ENCODE measurements around the gene VGLL3.
"Not testable (repeated sequence)": the region's sequence is repeated elsewhere in the genome, so short reads cannot be mapped to it uniquely, and the experiment has no call there.

VGLL3 gene, protein sequence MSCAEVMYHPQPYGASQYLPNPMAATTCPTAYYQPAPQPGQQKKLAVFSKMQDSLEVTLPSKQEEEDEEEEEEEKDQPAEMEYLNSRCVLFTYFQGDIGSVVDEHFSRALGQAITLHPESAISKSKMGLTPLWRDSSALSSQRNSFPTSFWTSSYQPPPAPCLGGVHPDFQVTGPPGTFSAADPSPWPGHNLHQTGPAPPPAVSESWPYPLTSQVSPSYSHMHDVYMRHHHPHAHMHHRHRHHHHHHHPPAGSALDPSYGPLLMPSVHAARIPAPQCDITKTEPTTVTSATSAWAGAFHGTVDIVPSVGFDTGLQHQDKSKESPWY

DNA sequence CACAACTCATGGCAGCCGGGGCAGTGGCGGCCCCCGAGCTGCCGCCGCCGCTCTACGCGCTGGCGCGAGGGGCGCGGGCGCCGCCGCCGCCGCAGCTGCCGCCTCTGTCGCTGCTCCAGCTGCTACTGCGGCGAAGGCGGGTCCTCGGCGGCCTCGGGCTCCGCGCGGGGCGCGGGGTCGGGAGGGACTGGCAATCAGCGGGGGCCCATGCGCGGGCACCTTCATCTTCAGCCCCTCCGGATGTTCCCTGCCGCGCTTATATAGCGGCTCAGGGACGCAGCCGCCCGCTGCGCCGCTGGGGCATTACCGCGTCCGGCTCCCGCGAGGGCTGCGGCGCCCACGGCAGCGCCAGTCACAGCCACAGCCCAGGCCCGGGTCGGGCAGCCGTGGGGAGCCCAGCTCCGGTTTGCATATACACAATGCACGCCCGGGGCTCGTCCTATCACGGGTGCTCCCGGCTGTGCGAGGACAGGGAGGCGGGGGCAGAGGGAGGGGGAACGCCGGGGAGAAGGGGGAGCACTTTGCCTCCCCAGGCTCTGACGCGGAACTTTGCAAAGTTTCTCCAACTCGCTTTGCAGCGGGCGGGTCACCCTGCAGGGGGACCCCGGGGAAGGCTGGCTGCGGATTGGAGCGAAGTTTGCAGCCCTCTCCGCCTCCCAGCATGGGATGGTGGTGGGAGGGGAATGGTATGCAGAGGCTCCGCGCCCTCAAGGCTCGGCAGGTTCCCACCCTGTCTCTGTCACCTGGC, at the start of gene VGLL3:
TSS of gene VGLL3 (minus strand) at position 416 of the 748 bp plus-strand sequence. CDS start at position 10, 406 bp downstream.
- DNase-seq, result no peak

GRCh38 chr3:87037652-87038051, 46.7 kb upstream of the VGLL3 start:
- no peak for DNase-seq

- no peak for DNase-seq
Observed at GRCh38 chr3:87036671-87037070, 45.7 kb upstream of the VGLL3 start.

GRCh38 chr3:87035339-87035738, 44.4 kb upstream of the VGLL3 start:
- no peak for DNase-seq

DNA sequence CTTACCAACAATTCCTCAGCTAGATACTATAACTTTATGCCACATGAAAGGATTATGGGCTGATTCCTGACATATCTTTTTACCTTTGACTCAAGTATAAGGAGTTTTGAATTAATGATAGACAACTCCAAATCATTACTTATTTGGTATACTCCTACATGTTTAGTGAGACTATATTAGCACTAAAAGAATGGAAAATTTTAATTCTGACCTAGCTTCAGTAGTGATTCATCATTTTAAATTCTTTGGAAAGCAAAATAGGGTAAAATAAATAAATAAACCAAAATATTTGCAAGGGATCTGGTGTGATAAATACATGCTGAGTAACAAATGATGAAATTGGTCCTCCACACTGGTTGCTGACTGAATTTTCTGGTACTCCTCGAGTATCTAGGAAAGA, 42.3 kb upstream of the VGLL3 start:
- DNase-seq, result no peak

DNA sequence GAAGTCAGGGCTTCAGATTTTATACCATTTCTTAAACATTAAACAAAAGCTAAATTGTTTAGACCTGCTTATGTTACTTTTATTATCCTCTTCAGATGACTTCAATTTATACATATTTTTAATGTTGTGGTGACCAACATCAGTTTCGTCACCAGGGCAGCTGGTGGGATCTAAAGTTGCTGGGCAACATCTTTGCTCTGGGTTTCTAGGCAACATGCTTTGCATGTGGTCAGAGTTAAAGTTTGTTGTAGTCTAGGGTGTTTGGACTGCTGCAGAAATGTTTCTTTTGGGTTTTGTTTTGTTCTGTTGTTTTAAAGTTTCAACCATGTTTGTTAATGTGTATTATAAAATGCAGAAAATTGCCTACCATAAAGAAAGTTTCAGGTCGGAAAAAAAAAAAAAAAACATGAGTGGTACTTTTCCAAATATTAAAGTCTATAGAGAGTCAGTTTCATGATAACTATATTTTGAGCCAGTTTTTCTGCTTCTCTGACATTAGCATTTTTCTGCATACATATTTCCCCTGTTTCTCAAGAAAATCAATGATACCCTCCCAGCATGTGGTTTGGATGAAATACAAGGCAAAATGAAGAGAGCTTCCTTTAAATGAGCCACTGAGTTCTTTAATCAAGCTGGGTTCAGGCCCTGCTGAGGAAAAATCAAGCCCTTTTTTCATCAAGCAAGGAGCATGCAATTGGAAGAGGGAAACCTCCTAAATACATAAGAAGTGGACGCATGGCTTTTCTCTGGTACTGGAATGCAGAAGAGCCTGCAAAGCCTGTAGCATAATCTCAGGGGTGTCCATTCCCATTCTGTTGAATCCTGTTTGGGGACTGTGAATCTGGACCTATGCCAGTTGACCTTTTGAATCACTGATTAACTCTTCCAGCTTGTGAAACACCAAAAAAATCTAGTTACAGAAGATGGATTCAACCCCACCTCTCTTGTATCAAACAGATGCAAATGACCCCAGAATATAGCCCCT, 35.0 kb upstream of the VGLL3 start:
- DNase-seq, result no peak

DNA sequence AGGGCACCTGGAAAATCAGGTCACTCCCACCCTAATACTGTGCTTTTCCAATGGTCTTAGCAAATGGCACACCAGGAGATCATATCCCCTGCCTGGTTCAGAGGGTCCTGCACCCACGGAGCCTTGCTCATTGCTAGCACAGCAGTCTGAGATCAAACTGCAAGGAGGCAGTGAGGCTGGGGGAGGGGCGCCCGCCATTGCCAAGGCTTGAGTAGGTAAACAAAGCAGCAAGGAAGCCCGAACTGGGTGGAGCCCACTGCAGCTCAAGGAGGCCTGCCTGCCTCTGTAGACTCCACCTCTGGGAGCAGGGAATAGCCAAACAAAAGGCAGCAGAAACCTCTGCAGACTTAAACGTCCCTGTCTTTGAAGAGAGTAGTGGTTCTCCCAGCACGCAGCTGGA, 26.4 kb upstream of the VGLL3 start:
- DNase-seq, result not testable (repeated sequence)

- DNase-seq, result no peak
Observed at GRCh38 chr3:87009271-87009670, 18.3 kb upstream of the VGLL3 start.

- no peak for DNase-seq
Observed at GRCh38 chr3:87006844-87007439, 16.0 kb upstream of the VGLL3 start.

DNA sequence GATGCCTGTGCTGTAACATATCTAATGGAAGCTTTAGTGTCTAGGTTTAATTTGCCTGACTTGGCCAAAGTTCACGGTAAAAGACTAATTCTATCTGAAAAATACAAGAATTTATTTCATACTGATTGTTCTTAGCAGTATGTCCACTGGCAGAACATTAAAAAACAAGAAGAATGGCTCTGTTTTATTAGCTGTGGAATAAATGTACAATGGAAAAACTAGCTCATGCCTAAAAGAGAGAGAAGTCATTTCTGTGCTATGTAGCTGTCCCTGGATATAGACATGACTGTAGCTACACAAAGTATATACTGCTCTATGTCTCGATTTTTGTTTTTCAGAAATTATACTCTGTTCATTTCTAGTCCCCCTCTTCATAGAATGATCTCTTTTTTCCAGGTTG, 13.9 kb upstream of the VGLL3 start:
- DNase-seq, result no peak

DNA sequence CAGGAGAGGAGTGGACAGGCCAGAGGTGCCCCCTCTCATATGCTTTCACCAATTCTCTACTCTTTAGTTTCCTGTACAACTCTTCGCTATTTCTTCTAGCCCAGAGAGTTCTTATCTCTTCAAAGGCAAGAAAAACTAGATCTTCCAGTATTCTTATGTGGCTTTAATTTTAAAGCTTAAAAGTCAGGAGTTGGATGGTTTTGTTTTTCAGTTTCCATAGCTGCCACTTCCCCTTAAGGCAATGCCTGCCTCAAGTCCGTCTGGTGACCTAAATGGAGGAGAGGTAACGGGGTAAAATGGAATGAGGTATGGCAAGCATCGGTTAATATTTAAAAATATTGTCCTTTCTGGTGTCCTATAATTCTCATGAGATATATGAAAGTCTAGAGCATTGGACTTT, 11.4 kb upstream of the VGLL3 start:
- no peak for DNase-seq

GRCh38 chr3:87001473-87002098, 10.6 kb upstream of the VGLL3 start:
- no peak for DNase-seq

GRCh38 chr3:87000940-87001339, 10.0 kb upstream of the VGLL3 start:
- no peak for DNase-seq

DNA sequence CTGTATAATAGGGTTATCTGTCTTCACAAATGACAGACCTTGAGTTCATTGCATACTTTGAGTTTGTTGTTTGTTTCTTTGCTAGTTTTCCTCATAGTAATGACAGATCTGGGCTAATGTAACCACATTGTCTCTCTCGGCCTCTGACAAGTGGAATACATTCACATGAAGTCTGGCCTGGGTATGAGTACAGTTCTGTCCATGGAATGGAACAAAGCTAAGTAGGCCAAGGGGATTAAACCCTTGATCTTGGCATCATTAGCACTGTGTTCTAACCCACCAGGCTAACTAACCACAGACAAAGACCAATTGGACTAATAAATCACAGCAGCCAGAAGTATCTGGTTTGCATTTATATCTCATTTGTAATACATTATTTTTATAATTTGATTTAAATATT, 7.6 kb upstream of the VGLL3 start:
- no peak for DNase-seq

GRCh38 chr3:86996261-86996955, 5.5 kb upstream of the VGLL3 start:
- no peak for DNase-seq

DNA sequence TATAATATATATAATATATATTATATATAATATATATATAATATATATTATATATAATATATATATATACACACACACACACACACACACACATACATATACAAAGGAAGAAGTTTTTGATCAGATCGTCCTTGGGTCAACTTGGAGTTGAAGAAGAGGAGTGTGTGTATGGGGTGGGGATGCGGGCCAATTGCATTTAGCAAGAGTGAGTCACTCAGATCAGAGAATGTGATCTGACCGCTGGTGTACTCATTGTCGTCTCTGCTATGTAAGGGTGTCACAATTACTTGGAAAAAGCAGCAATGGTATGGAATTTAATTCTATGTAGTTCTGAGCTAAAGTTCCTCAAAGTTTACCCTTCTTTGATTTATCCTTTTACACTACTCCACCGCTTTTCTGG, 4.6 kb upstream of the VGLL3 start:
- no peak for DNase-seq

- no peak for DNase-seq
Observed at GRCh38 chr3:86993704-86994103, 2.8 kb upstream of the VGLL3 start.

DNA sequence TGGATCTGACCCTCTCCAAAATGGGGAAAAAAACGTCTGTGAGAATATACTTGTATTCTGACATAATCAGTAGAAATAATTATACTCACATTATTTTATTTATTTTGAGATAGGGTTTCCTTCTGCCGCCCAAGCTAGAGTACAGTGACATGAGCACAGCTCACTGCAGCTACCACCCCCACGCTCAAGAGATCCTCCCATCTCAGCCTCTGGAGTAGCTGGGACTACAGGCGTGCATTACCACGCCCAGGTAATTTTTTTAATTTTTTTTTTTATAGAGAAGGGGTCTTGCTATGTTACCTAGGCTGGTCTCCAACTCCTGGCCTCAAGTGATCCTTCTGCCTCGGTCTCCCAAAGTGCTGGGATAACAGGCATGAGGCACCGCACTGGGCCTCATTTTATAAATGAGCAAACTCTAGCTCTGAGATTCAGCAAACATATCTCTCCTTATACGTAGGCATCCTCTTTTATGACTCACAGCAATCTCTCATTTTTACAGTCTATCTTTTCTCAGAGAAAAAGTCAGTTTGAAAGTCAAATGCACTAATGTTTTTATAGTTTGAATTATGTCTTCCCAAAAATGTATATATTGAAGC, 989 bp upstream of the VGLL3 start:
- DNase-seq, result no peak

DNA sequence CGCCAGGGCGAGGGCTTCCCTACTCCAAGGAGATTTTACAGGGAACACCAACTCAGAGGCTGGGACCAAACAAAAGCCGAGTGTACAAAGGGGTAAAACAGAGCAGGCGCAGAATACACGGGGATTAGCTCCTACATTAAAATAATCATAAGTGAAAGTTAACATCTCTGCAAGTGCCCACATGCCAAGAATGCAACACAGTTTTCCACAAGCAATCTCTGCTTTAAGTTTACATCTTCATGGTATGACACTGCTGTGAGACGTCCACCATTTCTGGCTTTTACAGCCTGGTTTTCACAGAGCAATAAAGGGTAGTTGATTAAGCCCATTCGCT, 500 bp upstream of the VGLL3 start:
- no peak for DNase-seq

- DNase-seq, result no peak
Observed at GRCh38 chr3:86990012-86990733, 776 bp downstream of the VGLL3 start.

GRCh38 chr3:86989611-86990010, 1.3 kb downstream of the VGLL3 start:
- DNase-seq, result no peak
